ENCODE results near the gene PARP11. TPM values are rescaled to one million over a fixed set of nuclear protein-coding genes. Genes with fewer than 3 reads are reported as not detected.

The PARP11 gene
- total RNA-seq, 1 experiment from 2014 or later = 8.0 TPM

DNA sequence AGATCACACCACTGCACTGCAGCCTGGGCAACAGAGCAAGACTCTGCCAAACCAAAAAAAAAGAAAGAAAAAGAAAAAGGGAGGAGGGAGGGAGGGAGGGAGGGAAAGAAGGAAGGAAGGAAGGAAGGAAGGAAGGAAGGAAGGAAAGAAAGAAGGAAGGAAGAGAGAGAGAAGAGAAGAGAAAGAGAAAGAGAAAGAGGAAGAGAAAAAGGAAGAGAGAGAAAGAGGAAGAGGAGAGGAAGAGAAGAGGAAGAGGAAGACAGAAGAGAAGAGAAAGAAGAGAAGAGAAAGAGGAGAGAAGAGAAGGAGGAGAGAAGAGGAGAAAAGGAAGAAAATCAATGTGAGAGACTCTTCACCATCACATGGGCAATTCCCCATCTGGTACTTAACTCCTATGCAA is 62.7 kb downstream of the PARP11 start (continued):
- TF ChIP-seq, protein P1, sequence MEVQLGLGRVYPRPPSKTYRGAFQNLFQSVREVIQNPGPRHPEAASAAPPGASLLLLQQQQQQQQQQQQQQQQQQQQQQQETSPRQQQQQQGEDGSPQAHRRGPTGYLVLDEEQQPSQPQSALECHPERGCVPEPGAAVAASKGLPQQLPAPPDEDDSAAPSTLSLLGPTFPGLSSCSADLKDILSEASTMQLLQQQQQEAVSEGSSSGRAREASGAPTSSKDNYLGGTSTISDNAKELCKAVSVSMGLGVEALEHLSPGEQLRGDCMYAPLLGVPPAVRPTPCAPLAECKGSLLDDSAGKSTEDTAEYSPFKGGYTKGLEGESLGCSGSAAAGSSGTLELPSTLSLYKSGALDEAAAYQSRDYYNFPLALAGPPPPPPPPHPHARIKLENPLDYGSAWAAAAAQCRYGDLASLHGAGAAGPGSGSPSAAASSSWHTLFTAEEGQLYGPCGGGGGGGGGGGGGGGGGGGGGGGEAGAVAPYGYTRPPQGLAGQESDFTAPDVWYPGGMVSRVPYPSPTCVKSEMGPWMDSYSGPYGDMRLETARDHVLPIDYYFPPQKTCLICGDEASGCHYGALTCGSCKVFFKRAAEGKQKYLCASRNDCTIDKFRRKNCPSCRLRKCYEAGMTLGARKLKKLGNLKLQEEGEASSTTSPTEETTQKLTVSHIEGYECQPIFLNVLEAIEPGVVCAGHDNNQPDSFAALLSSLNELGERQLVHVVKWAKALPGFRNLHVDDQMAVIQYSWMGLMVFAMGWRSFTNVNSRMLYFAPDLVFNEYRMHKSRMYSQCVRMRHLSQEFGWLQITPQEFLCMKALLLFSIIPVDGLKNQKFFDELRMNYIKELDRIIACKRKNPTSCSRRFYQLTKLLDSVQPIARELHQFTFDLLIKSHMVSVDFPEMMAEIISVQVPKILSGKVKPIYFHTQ (CRISPR knock-in tag; IDR thresholded peaks at IDR 0.05) = no peak
- no peak for TF ChIP-seq ATF1 (CRISPR knock-in tag; IDR thresholded peaks at IDR 0.05)
- no peak for TF ChIP-seq GABPB1 (CRISPR knock-in tag; IDR thresholded peaks at IDR 0.05)
- no peak for TF ChIP-seq JAZF1 (CRISPR knock-in tag; IDR thresholded peaks at IDR 0.05)
- TF ChIP-seq, protein P2, sequence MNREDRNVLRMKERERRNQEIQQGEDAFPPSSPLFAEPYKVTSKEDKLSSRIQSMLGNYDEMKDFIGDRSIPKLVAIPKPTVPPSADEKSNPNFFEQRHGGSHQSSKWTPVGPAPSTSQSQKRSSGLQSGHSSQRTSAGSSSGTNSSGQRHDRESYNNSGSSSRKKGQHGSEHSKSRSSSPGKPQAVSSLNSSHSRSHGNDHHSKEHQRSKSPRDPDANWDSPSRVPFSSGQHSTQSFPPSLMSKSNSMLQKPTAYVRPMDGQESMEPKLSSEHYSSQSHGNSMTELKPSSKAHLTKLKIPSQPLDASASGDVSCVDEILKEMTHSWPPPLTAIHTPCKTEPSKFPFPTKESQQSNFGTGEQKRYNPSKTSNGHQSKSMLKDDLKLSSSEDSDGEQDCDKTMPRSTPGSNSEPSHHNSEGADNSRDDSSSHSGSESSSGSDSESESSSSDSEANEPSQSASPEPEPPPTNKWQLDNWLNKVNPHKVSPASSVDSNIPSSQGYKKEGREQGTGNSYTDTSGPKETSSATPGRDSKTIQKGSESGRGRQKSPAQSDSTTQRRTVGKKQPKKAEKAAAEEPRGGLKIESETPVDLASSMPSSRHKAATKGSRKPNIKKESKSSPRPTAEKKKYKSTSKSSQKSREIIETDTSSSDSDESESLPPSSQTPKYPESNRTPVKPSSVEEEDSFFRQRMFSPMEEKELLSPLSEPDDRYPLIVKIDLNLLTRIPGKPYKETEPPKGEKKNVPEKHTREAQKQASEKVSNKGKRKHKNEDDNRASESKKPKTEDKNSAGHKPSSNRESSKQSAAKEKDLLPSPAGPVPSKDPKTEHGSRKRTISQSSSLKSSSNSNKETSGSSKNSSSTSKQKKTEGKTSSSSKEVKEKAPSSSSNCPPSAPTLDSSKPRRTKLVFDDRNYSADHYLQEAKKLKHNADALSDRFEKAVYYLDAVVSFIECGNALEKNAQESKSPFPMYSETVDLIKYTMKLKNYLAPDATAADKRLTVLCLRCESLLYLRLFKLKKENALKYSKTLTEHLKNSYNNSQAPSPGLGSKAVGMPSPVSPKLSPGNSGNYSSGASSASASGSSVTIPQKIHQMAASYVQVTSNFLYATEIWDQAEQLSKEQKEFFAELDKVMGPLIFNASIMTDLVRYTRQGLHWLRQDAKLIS (CRISPR knock-in tag; IDR thresholded peaks at IDR 0.05; ENCODE audit: borderline replicate concordance) = no peak
- TF ChIP-seq, protein P3, sequence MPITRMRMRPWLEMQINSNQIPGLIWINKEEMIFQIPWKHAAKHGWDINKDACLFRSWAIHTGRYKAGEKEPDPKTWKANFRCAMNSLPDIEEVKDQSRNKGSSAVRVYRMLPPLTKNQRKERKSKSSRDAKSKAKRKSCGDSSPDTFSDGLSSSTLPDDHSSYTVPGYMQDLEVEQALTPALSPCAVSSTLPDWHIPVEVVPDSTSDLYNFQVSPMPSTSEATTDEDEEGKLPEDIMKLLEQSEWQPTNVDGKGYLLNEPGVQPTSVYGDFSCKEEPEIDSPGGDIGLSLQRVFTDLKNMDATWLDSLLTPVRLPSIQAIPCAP (CRISPR knock-in tag; IDR thresholded peaks at IDR 0.05) = no peak
- TF ChIP-seq, protein P4, sequence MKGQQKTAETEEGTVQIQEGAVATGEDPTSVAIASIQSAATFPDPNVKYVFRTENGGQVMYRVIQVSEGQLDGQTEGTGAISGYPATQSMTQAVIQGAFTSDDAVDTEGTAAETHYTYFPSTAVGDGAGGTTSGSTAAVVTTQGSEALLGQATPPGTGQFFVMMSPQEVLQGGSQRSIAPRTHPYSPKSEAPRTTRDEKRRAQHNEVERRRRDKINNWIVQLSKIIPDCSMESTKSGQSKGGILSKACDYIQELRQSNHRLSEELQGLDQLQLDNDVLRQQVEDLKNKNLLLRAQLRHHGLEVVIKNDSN (CRISPR knock-in tag; IDR thresholded peaks at IDR 0.05) = no peak

DNA sequence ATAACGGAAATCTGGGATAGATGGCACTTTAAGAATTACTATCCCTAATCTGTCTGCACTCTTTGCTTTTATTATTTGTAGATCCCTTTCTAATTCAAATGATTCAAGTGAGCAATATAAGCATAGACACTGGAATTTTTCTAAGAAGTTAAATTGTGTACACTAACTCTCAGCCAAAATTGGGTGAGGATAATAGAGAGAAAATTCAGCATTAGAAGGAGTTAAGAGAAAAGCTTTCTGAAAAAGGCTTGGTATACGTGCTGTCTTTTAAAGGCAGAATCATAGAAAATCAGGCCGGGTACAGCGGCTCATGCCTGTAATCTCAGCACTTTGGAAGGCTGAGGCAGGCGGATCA is 63.2 kb downstream of the PARP11 start:
- peaks cover 9% of the 10 kb centered on the region for H3K4me1 Mint-ChIP-seq
- no peak overlapping the region for H3K4me3 Mint-ChIP-seq
- TF ChIP-seq, protein P5, sequence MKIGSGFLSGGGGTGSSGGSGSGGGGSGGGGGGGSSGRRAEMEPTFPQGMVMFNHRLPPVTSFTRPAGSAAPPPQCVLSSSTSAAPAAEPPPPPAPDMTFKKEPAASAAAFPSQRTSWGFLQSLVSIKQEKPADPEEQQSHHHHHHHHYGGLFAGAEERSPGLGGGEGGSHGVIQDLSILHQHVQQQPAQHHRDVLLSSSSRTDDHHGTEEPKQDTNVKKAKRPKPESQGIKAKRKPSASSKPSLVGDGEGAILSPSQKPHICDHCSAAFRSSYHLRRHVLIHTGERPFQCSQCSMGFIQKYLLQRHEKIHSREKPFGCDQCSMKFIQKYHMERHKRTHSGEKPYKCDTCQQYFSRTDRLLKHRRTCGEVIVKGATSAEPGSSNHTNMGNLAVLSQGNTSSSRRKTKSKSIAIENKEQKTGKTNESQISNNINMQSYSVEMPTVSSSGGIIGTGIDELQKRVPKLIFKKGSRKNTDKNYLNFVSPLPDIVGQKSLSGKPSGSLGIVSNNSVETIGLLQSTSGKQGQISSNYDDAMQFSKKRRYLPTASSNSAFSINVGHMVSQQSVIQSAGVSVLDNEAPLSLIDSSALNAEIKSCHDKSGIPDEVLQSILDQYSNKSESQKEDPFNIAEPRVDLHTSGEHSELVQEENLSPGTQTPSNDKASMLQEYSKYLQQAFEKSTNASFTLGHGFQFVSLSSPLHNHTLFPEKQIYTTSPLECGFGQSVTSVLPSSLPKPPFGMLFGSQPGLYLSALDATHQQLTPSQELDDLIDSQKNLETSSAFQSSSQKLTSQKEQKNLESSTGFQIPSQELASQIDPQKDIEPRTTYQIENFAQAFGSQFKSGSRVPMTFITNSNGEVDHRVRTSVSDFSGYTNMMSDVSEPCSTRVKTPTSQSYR (CRISPR knock-in tag; IDR thresholded peaks at IDR 0.05) = no peak
- no peak for TF ChIP-seq HMGA2 (CRISPR knock-in tag; IDR thresholded peaks at IDR 0.05)
- TF ChIP-seq ZNF423 (CRISPR knock-in tag; IDR thresholded peaks at IDR 0.05) = no peak
- no peak for TF ChIP-seq PRRX2 (CRISPR knock-in tag; IDR thresholded peaks at IDR 0.05)
- TF ChIP-seq, protein P6, sequence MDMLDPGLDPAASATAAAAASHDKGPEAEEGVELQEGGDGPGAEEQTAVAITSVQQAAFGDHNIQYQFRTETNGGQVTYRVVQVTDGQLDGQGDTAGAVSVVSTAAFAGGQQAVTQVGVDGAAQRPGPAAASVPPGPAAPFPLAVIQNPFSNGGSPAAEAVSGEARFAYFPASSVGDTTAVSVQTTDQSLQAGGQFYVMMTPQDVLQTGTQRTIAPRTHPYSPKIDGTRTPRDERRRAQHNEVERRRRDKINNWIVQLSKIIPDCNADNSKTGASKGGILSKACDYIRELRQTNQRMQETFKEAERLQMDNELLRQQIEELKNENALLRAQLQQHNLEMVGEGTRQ (CRISPR knock-in tag; IDR thresholded peaks at IDR 0.05) = no peak
- DNase-seq (ENCODE audit: low spot score) = no peak
- H3K36me3 Mint-ChIP-seq = peaks cover 3% of the 10 kb centered on the region; the same call in 1 of the 2 replicates
- H3K9me3 Mint-ChIP-seq = no peaks in the 10 kb centered on the region
- no peaks in the 10 kb centered on the region for H3K27me3 Mint-ChIP-seq (ENCODE audit: low read depth)
- ChIA-PET CTCF (interaction anchor here (1.3 kb wide), 1 partner anchor 467 kb away, joined by 3 read pairs; no protein-coding TSS in a partner anchor), POLR2A (no interaction called here)
- no peak for ATAC-seq
- H3K27ac Mint-ChIP-seq = no peak overlapping the region; the same call in 1 of the 2 replicates

All from WTC11 (cell line).